Keratinocyte (primary cell): ENCODE results near the gene EXOC4.

Source experiments
- EZH2 ChIP-seq: IDR thresholded peaks from one replicate; pipeline ENCODE4 v1.6.1; 2012; ENCODE audit warnings: inconsistent platforms, mild to moderate bottlenecking, low read length, moderate library complexity
- TF ChIP-seq, protein P1 (sequence below), 3 experiments: IDR thresholded peaks in 1 of 3; conservative IDR thresholded peaks in 1 of 3; optimal IDR thresholded peaks in 1 of 3; 2 replicates in 2 of 3; 3 replicates in 1 of 3; pipeline versions ENCODE3 to v1.5.1; 2011; ENCODE audit warnings: low read length in 3 of 3, mild to moderate bottlenecking in 3 of 3, moderate library complexity in 2 of 3, control low read depth in 1 of 3, inconsistent platforms in 1 of 3; ENCODE audit not compliant: insufficient read depth in 2 of 3; ENCODE audit errors: extremely low read depth in 1 of 3

DNA sequence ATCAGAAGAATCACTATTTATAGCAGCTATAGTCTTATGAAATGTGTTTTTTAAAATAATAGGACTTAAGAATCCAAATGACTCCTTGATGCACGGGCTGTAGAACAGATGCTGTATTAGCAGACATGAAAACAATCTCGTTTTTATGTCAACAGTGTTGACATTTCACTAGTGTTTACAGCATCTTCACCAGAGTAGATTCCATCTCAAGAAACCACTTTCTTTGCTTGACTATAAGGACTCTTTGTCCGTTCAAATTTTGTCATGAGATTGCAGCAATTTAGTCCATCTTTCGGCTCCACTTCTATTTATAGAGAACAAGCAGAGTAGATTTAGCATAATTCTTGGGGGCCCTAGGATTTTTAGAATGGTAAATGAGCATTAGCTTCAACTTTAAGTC lies 295.1 kb downstream of the EXOC4 start:
- no peak for TF ChIP-seq EZH2
- TF ChIP-seq, protein P1, sequence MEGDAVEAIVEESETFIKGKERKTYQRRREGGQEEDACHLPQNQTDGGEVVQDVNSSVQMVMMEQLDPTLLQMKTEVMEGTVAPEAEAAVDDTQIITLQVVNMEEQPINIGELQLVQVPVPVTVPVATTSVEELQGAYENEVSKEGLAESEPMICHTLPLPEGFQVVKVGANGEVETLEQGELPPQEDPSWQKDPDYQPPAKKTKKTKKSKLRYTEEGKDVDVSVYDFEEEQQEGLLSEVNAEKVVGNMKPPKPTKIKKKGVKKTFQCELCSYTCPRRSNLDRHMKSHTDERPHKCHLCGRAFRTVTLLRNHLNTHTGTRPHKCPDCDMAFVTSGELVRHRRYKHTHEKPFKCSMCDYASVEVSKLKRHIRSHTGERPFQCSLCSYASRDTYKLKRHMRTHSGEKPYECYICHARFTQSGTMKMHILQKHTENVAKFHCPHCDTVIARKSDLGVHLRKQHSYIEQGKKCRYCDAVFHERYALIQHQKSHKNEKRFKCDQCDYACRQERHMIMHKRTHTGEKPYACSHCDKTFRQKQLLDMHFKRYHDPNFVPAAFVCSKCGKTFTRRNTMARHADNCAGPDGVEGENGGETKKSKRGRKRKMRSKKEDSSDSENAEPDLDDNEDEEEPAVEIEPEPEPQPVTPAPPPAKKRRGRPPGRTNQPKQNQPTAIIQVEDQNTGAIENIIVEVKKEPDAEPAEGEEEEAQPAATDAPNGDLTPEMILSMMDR (optimal IDR thresholded peaks at IDR 0.05 in 1 of 3, IDR thresholded peaks at IDR 0.05 in 1 of 3, conservative IDR thresholded peaks at IDR 0.05 in 1 of 3; ENCODE audit: extremely low read depth in 1 of 3, insufficient read depth in 2 of 3, low read length in 3 of 3): no peak
